GM18507 (cell line): ENCODE data around the gene VCAN.

ENCODE experiments used
- DNase-seq: peaks from one replicate; pipeline ENCODE4 v3.0.0; 2011; ENCODE audit warnings: low read depth; ENCODE audit not compliant: insufficient read length; ENCODE audit errors: extremely low spot score
- FAIRE-seq: peaks from 2 replicates; lab custom pipeline; 2011; peaks lifted over from hg19 to GRCh38; lab: Jason Lieb, UNC

The VCAN gene

DNA sequence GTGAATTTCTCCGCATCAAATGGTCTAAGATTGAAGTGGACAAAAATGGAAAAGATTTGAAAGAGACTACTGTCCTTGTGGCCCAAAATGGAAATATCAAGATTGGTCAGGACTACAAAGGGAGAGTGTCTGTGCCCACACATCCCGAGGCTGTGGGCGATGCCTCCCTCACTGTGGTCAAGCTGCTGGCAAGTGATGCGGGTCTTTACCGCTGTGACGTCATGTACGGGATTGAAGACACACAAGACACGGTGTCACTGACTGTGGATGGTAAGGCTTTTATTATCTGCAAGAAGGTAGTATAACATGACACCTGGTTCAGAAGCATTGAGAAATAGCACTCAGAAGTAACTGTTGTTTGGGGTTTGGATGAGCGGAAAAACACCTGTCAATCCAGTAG is 18.7 kb downstream of the VCAN start:
- FAIRE-seq (no peak), DNase-seq (no peak)

DNA sequence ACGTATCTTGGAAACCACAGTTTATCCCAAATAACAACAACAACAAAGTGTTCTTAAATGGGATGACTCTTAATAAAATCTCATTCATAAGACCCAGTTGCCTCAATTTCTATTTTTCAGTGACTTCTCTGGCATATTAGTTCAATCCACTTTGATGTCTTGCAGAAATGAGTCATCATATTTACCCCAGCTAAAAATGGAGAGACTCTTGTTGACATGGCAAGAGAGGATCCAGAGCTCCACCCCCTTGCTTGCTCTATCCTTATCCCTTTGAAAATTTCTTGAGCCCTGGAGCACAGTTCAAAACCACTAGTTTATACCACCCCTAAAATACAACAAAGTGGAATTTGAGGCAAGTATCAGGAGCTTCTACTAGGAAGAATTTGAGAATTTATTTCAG is 20.8 kb downstream of the VCAN start:
- FAIRE-seq (no peak), DNase-seq (no peak)

DNA sequence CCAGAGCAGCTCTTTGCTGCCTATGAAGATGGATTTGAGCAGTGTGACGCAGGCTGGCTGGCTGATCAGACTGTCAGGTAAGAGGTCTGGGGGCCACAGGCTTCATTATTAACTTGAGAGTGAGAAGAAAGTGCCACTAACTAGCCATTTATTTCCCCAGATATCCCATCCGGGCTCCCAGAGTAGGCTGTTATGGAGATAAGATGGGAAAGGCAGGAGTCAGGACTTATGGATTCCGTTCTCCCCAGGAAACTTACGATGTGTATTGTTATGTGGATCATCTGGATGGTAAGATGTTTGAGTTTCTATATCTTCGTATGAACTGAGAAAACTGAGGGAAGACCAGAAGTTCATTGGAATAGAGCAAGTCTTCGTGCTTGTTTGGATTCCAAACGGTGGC is 22.1 kb downstream of the VCAN start:
- FAIRE-seq: no peak
- no peak for DNase-seq

DNA sequence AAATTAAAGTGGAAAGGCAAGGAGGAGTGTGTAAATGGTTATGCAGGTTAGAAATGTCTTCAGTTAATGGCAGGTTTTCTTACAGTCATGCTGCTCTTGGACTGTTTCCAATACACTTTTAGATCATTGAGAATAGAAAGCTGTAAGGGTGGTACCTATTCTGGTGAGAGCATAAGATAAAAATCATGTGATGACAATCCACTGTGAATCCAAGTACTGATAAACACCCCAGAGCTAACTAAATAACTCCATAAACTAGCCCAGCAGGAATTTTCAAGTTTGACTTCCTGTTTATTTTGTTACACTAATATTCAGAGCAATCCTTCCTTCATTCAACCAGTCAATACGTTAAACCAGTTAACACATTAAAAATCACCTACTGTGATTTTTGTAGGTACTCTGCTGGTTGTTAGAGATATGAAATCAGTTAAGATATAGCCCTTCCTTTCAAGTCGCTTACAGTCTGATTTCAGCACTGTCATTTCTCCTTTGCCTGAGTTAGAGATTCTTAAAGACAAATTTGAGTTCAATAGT is 22.6 kb downstream of the VCAN start:
- no peak for FAIRE-seq
- DNase-seq: no peak

DNA sequence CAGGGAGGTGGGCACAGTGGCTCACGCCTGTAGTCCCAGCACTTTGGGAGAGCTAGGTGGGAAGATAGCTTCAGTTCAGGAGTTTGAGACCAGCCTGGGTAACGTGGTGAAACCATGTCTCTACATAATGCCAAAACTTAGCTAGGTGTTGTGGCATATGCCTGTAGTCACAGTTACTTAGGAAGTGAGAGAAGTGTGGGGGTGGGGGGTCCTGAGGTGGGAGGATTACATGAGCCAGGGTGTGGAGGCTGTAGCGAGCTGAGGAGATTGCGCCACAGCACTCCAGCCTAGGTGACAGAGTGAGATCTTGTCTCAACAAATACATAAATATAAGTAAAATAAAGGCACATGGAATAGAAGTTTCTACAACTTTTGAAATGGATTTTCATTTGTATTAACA is 23.1 kb downstream of the VCAN start:
- FAIRE-seq (no peak), DNase-seq (no peak)

DNA sequence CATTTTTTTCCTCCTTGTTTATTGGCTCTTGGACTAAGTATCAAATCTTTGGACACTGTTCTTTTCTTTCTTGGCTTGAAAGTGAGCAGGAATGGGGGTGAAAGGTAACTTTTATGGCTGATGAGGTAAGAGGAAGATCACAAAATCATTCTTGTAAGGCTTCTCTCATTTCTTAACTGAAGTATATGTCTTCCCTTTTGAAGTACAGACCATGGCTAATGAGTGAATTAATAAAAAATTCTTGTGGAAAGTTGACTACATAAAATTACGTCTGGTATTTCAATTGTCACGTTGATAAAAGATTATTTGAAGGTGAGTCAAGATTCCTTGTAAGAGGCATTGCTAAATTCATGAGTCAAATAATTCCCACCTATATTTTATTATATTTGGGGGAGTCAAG is 25.1 kb downstream of the VCAN start:
- no peak for DNase-seq
- FAIRE-seq: no peak

DNA sequence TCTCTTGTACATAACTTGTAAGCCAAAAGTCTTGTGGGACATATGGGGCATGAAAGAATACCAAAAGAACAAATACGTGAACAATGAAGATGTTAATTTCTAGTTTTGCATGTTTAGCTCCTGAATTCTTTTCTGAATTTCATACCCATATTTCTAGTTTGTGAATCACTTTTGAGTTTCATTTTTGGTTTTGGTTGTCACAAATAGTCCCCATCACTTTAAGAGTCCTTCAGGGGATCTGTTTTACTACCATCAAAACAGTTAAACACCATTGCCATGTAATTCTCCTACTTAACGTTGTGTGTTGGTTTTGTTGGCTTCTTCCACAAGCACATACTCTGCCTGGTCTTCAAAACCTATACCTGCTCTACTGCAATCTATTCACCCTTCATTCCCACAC is 27.0 kb downstream of the VCAN start:
- DNase-seq (no peak), FAIRE-seq (no peak)

DNA sequence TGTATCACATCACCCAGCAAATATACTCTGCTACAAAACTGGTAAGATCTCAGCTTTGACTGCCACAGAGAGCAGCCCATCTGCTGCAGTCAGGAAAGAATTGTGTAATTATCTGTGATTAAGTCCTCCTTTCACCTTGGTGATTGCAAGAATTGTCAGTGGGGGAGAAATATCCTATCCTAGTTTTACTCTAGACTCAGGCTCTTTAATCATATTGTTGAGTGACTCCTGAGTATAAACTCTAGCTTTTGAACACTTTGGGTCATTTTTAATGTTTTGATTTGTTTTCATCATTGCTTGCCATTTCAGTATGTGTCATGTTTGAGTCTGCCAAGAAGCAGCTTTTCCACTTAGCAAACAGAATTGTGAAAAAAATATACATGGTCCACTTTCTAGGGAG is 32.1 kb downstream of the VCAN start:
- DNase-seq: no peak
- FAIRE-seq: no peak

DNA sequence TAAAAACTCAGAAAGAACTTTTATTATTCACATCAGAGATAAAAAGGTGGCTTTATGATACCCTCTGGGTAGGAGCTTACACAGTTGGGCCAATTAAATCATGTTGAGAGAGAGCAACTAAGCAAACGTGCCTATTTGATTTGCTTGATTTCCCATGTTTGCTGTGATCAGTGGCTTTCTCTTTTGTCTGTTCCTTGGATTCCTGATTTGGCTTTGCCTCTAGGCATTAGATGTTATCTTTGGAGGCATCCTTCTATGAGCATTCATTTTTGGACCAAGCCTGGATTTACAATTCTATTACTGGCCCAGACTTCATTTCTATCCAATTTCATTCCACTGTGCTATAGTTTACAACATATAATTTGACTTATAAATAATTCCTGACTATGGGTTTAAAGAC is 35.9 kb downstream of the VCAN start:
- FAIRE-seq (no peak), DNase-seq (no peak)

DNA sequence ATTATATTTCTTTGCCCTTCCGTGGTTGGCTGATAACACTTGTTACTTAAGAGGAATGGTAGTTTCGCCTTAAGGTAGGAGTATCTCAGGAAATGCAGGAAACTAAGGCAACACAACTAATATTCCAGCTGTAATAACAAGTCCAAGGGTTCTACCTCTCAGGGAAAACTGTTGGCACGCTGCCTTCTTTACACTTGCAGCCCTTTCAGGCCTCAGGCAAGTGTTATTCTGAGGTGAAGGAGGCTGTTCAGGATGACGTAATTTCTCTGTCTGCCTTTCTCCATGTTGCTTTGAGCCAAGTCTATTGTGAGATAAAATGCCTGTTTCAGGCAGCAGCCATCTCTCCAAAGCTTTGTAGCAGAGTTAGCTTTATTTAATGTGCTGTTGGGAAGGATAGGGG is 38.0 kb downstream of the VCAN start:
- DNase-seq (no peak), FAIRE-seq (no peak)

DNA sequence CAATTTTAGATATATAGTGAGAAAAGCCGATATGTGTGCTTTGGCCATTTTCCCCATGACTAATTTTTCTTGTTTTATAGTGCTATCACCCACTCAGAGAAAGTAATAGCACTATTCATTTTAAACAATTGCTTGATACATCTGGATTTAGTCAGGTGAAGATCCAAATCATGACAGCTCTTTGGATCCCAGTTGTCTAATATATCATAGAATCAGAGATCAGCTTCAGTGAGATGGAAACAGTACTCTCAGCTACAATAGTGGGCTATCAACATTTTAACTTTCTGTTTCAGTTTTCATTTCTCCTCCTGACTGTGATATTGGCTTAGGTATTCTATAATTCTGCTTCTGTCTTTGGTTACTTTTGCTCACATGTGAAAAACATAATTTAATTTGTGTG is 38.7 kb downstream of the VCAN start:
- no peak for DNase-seq
- no peak for FAIRE-seq

DNA sequence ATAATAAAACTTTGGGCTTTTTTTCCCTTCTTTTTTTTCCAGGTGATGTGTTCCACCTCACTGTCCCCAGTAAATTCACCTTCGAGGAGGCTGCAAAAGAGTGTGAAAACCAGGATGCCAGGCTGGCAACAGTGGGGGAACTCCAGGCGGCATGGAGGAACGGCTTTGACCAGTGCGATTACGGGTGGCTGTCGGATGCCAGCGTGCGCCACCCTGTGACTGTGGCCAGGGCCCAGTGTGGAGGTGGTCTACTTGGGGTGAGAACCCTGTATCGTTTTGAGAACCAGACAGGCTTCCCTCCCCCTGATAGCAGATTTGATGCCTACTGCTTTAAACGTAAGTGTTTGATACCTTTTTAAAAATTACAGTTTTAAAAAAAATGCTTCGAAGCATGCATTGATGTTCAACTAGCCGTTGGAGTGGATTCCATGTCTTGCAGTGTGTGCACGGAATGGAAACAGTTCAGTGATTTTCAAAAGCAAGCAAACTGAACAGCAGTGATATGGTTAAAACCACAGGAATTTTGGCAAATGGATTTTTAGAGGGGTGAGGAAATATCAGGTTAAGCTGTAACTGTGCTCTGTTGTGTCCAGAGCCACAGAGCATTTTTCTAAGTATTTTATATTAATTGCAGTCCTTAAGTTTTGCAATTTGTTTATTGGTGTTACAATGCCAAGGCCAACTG is 40.7 kb downstream of the VCAN start:
- FAIRE-seq: no peak
- no peak for DNase-seq

DNA sequence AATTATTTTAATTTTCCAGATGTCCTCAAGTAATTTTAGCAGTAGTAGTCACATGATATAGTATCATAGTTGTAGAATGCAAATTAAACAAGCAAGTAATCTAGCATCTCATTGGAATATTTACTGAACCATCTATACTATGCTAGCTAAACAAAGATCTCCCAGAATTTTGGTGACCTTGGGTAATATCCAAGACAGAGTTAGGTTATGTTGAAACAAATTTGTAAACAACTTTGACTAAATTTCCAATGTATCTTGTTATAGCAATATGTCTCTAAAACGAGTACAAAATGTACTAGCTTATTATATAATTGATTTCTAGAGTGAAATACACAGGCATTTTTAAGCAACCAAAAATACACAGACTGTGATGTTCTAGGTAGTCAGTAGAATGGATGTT is 41.5 kb downstream of the VCAN start:
- no peak for FAIRE-seq
- no peak for DNase-seq

DNA sequence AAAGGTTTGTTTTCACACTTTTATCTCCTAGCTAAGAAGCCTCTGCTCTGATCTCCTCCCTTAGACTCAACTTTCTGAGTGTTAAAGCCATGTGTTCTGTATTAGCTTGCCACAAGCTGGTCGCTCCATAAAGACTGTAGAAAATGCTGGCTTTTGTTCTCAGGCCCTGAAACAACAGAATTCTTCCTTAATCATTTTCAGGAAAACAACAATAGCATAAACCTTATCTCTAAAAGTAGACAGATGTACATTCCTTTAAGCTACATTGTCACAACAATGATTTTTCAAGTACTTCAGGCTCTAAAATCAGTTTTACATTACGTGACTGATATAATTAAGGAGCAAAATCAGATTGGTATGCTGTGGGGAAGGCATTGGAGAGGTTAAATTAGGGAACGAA is 41.9 kb downstream of the VCAN start:
- DNase-seq: no peak
- no peak for FAIRE-seq

DNA sequence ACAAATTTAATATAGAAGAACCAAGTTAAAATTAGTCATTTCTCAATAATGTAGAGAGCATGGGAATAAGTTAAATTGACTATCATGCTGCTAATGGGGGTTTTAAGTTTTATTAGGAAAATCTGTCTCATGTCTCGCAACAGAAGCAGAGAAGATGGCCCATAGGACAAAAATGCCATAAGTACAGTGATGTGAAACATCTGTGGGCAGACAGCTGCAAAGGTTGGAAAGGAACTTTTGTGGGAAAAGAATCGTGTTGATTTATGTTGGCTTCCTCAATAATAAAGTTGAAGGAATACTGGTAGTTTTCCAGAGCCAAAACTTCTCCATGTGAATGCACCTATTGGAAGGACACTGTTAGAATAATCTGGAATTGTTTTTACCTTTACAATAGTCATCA is 44.8 kb downstream of the VCAN start:
- no peak for FAIRE-seq
- no peak for DNase-seq

DNA sequence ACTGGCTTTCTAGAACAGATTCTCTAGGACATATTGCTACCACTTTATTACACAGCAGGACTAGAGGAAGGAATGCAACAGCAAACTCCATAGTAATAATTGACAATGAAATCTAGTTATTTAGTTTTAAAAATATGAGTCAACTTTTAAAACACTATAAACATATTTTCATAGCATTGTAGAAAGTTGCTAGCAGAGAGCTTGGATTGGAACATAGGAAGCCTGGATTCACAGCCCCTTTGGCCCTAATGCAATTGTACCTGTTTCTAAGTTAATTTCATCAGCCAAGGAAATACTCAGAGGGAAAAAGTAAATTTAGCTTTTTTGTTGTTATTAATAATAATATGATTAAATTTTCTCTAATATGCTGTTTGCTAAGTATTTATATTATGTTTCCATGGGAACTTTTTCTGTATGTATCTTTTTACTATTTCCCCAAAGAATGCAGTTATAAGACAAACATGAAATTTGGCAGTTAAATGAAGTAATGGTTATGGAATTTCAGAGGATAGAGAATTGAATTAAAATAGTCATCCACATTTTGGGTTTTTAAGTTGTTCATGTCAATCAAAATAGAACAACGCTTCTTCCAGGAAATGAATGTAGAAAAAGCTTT is 45.6 kb downstream of the VCAN start:
- no peak for DNase-seq
- no peak for FAIRE-seq

DNA sequence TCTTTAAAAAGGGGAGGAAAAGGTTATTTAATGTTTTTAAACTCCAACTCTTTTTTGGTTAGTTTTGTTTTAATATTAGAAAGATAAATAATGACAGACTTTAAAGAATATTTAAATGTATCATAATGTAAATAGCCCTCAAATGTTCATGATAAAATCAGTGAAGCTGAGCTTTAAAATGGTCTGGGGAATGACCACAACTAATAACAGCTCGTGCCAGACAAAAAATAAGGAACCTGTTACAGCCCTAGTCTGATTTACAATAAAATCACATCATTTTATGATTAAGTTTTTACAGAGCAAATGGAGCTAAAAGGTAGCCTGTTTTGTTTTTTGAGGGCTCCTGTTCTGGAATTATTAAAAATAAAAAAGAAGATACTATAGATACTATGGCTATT is 46.1 kb downstream of the VCAN start:
- FAIRE-seq (no peak), DNase-seq (no peak)

DNA sequence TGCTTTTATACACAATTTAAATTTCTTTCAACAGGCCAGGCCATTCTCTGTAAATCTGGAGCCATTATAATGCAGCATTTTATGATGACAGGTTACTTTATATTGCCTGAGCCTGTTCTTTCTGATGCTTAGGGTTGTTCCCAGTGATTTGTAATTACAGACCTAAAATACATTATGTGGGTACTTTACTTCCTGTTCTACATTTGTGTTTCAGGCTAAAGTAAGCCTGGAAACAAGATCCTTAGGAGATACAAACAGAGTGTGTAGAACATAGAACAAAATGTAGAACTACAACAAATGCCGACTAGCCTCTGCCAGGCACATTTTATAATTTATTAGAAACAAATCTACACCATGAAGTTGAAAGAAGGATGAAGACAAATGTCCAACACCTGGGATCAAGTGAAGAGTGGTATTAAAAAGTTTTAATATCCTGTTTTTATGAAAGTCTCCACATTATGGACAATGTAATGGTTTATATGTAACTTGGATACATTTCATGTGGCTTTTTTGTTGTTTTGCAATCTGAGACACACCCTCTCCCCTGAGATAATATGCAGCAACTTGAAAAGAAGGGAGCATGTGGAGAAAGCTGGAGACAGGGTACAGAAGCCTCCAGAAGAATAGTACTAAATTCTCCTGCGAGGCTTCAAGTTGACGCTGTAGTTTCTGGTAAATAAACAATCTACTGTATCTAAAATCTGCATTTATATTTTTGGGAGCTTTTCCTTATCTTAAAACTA is 46.9 kb downstream of the VCAN start:
- FAIRE-seq (no peak), DNase-seq (no peak)

DNA sequence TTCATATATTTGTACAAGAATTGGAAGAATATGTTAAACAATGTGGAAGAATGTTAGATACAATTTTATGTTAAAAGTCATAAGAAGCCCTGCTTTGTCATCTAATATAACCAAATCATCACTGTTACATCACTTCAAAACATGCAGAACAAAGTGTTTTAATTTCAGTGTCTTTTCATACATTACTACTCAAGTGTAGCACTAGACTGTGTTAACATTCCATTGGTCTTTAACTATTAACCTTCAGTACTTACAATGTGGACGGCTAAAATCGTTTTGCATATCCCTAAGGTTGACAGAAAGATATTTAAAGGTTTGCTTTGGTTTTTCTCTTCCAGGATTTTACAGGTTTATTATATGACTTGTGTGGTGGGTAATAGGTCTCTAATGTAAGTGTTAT is 50.9 kb downstream of the VCAN start:
- FAIRE-seq (no peak), DNase-seq (no peak)

DNA sequence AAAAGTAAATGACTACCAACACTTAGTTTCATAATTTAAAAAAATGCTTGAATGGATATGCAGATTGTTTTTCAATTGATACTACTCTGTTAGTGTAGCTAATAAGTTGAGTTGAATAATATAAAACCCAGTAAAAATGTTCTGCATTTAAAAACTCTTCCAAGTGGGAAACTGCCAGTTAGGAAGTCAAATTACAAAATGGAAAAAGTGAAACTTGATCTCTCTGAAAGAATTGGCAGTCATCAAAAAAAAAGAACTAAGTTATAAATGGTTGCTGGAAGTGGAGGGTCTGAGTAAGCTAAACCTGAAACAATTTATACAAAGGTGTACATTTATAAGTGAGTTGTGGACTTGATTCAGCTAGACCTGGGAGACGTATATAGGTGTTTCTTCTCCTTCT is 52.4 kb downstream of the VCAN start:
- no peak for FAIRE-seq
- no peak for DNase-seq

DNA sequence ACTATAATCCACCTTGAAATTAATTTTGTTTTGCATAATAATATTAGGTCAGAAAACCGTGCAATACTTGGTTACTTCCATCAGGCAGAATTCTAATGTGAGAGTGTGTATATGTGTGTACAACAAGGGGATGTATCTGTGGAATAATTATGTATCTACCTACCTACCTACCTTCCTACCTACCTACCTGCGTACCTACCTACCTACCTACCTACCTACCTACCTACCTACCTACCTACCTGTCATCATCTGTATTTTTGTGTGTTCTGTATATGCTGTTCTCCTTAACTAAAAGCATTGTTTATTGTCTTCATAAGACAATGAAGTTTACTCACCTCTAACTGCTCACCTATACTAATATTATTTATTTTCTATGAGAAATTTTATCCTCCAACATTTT is 52.8 kb downstream of the VCAN start:
- FAIRE-seq (no peak), DNase-seq (no peak)
